NCI-H748 (cell line): ENCODE results near the gene BNIP1.

ENCODE experiments used
- DNase-seq: peaks from one replicate; lab custom pipeline; 2025; ENCODE audit not compliant: unreplicated experiment; lab: John Stamatoyannopoulos, UW

BNIP1 gene

DNA sequence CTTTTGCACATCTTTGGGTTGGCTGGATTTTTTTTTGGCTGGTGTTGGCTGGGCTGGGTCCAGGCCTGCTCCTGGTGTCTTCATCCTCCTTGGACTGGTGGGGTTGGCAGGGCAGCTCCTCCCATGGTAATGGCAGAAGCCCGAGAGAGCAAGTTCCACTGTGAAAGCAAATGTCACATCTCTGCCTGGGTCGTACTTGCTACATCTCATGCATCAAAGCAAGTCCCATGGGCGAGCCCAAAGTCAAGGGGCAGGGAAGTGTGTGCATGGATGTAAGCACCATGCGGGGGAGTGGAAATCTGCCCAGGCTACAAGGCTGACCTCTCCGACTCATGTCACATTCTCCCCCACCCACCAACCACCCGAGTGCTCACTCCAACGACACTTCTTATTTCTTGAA is 64.0 kb downstream of the BNIP1 start:
- DNase-seq: no peak

DNA sequence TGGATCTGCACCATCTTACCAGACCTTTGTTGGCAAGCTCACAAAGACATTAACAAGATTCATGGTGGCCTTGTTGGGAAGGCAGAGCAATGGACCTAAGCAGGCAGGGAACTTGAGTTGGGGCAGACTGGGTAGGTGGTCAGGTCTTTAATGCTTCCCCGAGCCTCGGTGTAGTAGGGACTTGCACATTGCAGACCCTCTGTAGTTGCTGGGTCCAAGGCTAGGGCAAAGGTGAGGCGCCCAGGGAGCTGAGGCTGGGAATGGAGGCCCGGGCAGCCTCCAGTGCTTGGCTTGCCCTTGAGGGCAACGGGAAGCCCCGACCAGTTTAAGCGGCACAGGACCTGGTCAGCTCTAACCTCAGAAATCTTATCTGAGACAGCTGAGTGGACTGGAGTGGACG is 66.5 kb downstream of the BNIP1 start:
- DNase-seq: no peak

DNA sequence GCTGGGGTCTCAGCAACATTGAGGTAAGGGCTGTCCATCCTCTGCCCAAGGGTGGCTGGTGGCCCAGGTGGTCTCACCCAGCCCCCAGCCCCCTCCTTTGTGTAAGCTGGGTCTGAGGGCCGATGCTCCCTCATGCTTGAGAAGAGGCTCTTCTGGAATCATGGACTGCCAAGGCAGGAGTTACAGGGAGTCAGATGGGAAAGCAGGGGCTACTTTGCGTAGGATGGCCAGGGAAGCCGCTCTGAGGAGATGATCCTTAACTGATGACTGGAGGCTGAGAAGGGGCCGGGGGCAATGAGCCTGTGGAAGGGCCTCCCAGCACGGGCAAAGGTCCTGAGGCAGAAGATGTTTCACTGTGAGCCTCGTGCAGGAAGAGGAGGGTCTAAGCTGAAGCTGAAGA is 67.0 kb downstream of the BNIP1 start:
- no peak for DNase-seq

DNA sequence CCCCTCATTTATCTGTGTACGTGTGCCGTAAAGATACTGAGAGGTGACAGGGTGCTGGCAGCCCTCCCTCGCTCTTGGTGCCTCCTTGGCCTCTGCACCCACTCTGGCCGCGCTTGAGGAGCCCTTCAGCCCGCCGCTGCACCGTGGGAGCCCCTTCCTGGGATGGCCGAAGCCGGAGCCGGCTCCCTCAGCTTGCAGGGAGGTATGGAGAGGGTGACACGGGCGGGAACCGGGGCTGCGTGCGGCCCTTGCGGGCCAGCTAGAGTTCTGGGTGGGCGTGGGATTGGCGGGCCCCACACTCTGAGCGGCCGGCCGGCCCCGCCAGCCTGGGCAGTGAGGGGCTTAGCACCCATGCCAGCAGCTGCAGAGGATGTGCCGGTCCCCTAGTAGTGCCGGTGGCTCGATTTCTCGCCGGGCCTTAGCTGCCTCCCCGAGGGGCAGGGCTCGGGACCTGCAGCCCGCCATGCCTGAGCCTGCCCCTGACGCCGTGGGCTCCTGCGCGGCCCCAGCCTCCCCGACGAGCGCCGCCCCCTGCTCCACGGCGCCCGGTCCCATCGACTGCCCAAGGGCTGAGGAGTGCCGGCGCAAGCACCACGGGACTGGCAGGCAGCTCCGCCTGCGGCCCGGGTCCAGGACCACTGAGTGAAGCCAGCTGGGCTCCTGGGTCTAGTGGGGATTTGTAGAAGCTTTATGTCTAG is 69.1 kb downstream of the BNIP1 start:
- DNase-seq: no peak
